GM19023 (cell line): ENCODE results near the gene FDCSP.
"Not testable (repeated sequence)": the region's sequence is repeated elsewhere in the genome, so short reads cannot be mapped to it uniquely, and the experiment has no call there.

Experiments
- ATAC-seq: cut with Tn5 transposase; IDR thresholded peaks from one replicate; pipeline ENCODE4 v1.9.1; 2021; ENCODE audit warnings: mild to moderate bottlenecking, moderate library complexity; ENCODE audit not compliant: unreplicated experiment

FDCSP gene

GRCh38 chr4:70225824-70226223 lies at the start of gene FDCSP:
TSS of gene FDCSP (plus strand) at chr4:70226124. CDS start at chr4:70231195, 5,071 bp downstream.
- ATAC-seq = no peak

- no peak for ATAC-seq
Measured at GRCh38 chr4:70177090-70177489, 48.8 kb upstream of the FDCSP start.

- ATAC-seq = no peak
Measured at GRCh38 chr4:70178075-70178660, 47.8 kb upstream of the FDCSP start.

- no peak for ATAC-seq
Measured at GRCh38 chr4:70179811-70180210, 46.1 kb upstream of the FDCSP start.

- ATAC-seq = no peak
Measured at GRCh38 chr4:70181864-70182263, 44.1 kb upstream of the FDCSP start.

DNA sequence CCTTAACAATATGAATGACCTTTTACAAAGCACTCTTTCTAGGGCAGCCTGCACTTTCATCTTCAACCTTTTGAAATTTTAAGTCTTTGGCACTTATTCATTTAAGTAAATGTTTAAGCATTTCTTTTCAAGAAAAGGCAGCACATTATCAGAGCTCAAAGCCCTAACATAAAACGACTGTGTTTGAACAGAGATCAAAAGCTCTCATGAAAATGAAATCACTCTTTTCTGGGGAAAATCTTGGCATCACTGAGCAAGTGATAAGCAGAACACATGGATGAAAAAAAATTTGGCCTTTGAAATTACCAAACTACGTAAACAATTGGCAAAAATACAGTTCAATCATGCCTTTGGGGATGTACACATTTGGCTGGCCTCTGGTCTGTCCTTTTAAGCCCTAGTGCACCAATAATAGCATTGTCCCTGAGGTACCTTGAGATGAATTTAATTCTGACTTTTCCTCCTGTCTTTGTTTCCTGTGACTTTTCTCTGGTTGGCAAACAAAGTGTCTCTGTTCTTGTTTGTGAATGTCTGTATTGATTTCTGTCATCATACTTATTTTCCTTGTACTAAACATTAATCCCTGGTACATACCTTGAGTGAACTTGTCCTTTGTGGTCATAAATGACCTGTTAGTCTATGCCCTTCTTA lies 43.3 kb upstream of the FDCSP start:
- no peak for ATAC-seq

GRCh38 chr4:70183168-70183939 lies 42.6 kb upstream of the FDCSP start:
- peak; percentile 52 for ATAC-seq

GRCh38 chr4:70183940-70184246 lies 42.0 kb upstream of the FDCSP start:
- ATAC-seq = no peak

GRCh38 chr4:70187216-70187615 lies 38.7 kb upstream of the FDCSP start:
- ATAC-seq = no peak

DNA sequence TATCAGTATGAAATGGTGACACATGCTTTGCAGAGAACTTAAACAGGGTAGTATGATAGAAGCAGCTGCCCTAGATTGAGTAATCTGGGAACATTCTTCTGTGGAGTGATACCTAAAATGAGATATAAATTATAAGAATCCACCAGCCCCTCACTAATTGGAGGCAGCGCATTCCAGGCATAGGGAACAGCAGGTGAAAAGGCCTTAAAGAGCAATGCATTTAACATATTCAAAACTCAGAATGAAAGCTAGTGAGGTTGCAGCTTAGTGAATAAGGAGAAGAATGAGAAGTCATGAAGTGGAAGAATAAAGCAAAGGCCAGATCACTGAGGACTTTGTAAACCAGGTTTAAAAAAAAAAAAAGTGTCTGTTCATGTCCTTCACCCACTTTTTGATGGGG lies 35.3 kb upstream of the FDCSP start:
- ATAC-seq = no peak

DNA sequence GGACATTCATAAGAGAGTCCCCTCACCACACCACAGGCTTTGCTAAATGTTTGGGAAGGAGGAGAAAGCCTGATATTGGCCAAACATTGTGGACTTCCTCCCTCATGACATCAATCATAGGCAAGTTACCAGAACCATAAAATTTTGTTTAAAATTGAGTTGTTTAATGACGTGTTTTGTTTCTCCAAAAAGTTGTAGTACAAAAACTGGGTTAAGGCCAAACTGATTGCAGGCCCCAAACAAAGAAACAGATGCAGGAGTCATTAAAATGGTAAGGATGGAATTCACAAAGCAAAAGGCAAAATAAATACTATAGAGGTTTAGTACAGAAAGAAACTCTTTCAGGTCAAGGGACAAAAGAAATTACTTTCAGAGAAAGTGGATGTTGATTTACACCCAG lies 34.3 kb upstream of the FDCSP start:
- no peak for ATAC-seq

DNA sequence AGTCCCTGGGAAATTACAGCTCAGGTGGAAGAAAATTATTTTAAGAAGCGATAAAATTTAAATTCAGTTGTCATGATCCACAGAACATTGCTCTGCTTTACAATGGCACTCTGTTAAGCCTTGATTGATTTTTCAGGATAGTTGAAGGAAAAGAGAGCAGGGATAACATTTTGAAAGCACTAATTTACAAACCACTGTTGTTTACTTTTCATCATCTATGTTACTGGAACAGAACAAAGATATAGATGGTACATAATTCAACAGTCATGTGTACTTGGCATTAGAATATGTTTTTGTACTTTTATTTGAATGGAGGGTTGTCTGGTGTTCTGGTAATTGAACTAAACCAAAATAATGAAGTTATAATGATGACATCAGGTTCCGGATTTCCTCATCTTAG lies 33.0 kb upstream of the FDCSP start:
- ATAC-seq = no peak

- no peak for ATAC-seq
Measured at GRCh38 chr4:70195425-70195824, 30.5 kb upstream of the FDCSP start, which contains the start of gene ODAM. TSS of gene ODAM (plus strand) at chr4:70195725. CDS start at chr4:70196544, 819 bp downstream.

DNA sequence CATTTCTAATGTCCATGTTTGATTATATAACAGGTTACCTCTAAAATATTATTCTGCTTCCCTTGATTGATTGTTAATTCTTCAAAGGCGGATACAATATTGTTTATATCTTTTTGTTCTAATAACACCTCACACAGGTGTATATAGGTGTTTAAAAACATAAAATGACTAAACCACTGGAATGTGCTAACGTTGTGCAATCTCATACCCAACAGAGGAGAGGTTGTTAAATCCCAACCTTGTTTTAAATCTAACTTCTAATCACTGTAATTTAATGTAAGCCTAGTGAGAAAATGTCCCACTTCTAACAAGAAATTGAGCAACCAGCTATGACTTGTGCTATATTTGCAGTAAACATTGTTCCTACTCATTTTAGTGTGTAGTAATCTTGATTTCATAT lies 29.1 kb upstream of the FDCSP start:
- ATAC-seq = no peak

- no peak for ATAC-seq
Measured at GRCh38 chr4:70197842-70198241, 28.1 kb upstream of the FDCSP start.

DNA sequence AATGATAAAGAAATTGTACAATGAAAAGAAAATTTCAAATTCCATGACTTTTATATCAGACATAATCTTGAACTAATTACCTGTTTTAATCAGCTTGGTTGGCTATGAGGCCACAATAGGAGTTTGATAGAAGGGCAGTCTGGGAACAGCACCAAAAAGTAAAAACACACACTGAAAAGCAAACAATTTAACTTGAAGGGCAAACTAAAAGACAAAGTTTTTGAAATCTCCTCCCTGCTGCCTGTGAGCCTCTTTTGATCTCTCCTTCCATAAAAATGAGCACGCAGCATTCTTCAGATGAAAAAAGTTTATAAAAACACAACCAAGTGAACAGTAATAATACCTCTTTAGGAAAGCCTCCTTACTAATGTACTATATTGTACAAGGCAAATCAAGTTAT lies 22.3 kb upstream of the FDCSP start:
- no peak for ATAC-seq

DNA sequence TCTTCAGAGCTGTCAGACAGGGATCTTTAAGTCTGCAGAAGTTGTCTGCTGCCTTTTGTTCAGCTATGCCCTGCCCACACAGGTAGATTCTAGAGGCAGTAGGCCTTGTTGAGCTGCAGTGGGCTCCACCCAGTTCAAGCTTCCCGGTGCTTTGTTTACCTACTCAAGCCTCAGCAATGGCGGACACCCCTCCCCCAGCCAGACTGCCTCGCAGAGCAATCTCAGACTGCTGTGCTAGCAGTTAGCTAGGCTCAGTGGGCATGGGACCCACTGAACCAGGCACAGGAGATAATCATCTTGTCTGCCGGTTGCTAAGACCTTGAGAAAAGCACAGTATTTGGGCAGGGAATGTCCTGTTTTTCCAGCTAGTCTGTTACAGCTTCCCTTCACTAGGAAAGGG lies 13.2 kb upstream of the FDCSP start:
- ATAC-seq = not testable (repeated sequence)

DNA sequence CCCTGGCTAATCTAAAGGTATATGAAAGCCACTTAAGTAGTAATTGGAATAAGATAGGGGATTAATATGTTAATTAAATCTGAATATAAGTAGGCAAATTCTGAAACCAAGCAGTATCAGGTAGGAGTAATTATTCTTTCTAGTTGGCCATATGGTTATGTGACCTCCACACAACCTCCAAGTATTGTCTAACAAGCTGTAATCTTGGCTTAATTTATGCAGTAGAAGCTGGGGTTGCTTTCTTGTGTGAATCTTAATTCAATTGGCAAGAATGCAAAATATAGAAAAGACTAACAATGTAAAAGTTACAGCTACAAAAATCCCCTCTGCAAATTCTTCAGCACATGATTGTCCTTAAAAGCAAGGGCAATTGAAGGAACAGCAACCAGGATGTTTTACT lies 9.8 kb upstream of the FDCSP start:
- ATAC-seq = not testable (repeated sequence)

DNA sequence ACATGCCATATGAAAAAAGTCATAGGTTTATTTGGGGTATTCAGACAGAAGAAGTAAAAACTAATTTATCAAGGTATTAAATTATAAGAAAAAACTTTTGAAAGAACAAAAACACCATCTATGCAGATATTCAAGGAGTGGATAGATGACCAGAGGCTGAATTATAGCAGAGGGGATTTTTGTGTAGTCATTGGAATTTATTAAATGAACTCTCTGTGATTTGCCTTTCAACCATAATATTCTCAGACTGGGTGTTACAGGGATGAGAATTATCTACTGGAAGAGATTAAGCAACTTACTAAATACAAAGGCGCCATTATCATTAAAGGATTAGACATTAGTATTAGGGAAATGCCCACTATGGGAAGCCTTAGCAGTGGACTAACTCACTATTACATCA lies 9.4 kb upstream of the FDCSP start:
- ATAC-seq = not testable (repeated sequence)

DNA sequence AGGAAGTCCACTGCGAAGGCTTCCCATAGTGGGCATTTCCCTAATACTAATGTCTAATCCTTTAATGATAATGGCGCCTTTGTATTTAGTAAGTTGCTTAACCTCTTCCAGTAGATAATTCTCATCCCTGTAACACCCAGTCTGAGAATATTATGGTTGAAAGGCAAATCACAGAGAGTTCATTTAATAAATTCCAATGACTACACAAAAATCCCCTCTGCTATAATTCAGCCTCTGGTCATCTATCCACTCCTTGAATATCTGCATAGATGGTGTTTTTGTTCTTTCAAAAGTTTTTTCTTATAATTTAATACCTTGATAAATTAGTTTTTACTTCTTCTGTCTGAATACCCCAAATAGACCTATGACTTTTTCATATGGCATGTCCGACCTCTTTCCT lies 4.5 kb upstream of the FDCSP start:
- ATAC-seq = not testable (repeated sequence)

- ATAC-seq = not testable (repeated sequence)
Measured at GRCh38 chr4:70221818-70222217, 4.1 kb upstream of the FDCSP start.

GRCh38 chr4:70236125-70236524 lies 10.2 kb downstream of the FDCSP start:
- no peak for ATAC-seq
